Activated CD8-positive, alpha-beta memory T cell treated with anti-CD3 and anti-CD28 coated beads, Interleukin-2, amount 50 U/mL, for 48 hours (primary cell): ENCODE results near the gene PUM1.

Experiments
- DNase-seq: peaks from one replicate; pipeline ENCODE4 v3.0.0-alpha.2; 2020

PUM1 gene

DNA sequence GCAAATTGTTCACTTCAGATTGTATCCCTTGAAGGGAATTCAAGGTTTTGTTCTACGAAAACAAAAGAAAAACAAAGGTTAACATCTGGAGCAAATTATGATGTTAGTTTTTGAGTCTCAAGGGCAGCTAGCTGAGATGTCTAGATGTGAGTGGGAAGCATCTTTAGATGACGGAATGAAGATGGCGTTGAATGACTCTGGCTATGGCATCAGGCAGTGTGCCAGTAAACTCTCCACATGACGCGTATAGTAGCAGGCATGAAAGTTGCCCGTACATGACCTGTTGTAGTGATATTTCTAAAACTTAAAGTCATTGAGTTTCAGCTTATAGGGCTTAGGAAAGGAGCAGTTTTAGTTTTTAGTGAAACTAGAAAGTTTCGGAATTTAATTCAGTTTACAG lies 144.7 kb downstream of the PUM1 start:
- DNase-seq = peak; percentile 7

DNA sequence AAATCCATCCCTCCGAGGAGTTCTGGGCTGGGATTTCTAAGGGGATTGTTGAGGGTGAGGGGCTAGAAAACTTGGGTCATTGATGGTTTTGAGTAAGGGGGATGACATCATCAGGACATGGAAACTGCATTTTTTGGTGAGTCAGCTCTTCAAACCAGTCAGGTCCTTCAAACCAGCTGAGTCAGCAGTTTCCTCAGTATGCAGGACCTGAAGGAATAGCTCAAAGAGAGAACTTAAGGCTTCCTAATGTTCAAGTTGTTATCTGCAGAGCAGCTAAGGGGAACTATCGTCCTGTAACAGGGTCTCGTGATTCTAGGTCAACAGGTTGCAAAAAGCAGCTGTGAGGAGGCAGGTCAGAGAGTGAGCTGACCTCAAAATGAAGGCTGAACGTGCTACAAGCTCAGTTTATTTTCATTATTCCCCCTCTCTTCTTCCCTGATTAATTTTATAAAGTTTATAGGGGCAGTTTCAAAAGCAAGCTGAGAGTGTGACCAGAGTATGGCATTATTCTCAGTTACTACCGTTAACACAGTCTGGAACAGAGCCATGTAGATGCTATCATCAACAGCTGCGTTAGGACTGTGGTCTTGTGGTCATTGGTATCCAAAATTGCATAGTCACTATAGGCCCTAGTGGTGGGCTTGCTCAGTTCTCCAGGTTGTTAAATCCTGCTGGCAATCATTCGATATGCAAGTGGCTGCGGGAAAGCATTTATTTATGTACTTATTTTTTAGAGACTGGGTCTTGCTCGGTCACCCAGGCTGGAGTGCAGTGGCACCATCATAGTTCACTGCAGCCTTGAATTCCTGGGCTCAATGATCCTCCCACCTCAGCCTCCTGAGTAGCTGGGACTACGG lies 146.3 kb downstream of the PUM1 start:
- peak; percentile 22 for DNase-seq

DNA sequence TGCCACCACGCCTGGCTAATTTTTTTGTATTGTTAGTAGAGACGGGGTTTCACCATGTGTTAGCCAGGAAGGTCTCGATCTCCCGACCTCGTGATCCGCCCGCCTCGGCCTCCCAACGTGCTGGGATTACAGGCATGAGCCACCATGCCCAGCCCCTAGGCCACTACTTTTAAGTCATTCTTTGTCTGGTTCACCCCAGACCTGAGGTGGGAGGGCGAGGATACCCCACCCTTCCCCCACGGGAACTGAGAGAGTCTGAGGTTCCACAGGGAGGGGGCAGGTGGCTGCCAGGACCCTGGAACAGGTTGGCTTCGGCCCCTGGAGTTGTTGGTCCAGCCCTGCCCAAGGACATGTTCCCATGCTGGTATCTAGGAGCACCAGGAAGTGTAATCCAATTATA lies 149.2 kb downstream of the PUM1 start:
- no peak for DNase-seq

DNA sequence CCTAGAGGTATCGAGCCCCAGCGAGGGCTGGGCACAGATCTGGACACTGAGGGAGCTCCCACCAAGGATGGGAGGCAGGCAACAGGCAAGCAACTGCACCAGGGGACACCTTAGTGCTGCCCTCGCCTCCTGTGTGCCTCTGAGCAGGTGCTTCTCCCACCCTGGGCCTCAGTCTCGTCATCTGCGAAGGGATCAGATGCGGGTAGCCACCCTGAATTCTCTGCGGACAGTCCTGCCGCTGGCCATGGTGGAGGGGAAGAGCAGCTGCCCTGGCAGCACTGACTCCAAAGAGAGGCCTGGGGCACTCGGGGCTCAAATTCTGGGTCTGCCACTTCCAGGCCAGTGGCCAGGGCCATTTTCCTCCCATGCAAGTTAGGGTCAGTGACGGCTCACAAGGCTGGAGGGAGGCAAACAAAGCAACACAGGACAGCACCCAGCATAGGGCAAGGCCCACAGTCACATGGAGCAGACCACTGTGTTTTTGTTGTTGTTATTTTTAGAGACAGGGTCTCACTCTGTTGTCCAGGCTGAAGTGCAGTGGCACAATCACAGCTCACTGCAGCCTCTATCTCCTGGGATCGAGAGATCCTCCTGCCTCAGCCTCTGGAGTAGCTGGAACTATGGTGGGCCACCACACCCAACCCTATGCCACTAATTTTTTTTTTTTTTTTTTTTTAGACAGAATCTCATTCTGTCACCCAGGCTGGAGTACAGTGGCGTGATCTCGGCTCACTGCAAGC lies 149.9 kb downstream of the PUM1 start:
- no peak for DNase-seq

DNA sequence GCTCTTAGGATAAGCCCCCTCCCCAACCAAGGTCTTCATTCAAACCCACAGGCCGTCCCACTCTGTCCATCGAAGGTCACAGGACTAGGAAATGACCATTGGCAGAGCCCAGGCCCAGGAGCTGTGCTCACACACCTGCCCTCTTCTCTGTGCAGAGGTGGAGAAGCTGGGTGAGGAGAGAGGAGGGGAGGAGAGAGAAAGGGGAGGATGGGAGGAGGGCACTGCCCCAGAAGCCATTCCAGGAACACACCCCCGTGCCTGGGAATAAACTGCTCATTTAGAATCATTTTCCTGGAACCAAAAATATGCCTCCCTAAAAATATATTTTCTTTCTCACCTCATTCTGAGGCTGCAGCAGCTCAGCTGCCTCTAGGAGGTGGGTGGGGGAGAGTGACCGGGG lies 150.6 kb downstream of the PUM1 start:
- DNase-seq = no peak

DNA sequence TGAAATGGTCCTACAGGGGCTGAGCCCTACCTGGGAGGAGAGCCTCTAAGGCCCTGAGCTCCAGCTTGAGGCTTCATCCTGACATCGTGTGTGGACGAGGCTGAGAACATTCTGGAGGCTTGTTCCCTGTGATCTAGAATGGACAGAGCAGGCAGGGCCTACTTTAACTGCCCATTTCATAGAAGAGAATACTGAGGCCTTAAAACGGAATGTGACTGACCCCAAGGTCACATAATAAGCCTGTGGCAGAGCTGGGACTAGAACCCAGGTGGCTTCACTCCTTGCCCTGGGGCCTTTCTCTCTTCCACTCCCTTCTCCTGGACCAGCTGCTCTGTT lies 151.0 kb downstream of the PUM1 start:
- no peak for DNase-seq

DNA sequence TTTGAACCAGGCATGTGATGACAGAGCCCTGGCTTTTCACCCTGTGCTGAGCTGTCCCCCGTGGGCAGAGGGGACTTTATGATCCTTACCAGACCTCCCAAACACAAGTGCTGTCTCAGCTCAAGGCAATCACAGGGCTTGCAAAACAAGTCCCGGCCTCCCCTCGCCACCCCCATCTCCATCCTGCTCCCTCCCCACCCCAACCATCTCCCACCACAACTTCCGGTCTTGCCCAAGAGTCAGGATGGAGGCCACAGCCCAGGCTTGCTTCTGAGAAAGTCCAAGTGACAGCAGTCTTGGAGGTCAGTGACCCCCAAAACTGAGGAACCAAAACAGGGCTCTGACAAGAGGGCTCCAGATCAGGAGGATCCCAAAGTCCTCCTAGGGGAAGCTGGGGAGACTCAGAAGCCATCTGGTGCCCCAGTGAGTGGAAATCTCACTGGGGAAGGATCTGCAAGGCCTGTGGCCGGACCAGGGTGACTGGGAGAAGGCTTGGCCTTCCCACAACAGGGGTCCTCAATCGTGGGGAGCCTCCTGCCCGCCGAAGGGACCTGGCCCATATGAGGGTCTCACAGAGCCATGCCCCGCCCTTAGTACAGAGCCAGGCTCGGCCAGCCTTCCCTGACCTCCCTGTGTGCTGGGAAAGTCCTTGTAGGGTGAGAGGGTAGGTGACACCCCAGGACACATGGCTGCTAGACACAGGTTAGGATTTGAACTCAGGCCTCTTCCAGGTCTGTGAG lies 152.4 kb downstream of the PUM1 start:
- DNase-seq = no peak

DNA sequence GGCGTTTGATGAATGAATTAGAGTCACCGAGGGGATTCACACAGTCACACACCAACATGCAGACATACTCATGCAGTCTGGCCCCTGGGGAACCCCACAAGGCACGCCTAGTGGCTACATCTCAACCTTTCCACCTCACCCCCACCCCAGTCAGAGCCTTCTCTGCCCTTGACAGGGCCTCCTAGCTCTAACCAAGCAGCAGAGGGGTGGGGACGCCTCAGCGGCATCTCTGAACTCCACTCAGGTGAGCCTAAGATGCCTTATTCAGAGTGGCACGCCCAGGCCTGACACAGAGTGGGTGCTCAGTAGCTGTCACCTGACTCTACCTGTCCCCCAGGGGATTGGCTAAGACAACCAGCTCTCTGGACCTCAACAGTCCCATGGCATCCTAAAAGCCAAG lies 153.3 kb downstream of the PUM1 start:
- DNase-seq = no peak

DNA sequence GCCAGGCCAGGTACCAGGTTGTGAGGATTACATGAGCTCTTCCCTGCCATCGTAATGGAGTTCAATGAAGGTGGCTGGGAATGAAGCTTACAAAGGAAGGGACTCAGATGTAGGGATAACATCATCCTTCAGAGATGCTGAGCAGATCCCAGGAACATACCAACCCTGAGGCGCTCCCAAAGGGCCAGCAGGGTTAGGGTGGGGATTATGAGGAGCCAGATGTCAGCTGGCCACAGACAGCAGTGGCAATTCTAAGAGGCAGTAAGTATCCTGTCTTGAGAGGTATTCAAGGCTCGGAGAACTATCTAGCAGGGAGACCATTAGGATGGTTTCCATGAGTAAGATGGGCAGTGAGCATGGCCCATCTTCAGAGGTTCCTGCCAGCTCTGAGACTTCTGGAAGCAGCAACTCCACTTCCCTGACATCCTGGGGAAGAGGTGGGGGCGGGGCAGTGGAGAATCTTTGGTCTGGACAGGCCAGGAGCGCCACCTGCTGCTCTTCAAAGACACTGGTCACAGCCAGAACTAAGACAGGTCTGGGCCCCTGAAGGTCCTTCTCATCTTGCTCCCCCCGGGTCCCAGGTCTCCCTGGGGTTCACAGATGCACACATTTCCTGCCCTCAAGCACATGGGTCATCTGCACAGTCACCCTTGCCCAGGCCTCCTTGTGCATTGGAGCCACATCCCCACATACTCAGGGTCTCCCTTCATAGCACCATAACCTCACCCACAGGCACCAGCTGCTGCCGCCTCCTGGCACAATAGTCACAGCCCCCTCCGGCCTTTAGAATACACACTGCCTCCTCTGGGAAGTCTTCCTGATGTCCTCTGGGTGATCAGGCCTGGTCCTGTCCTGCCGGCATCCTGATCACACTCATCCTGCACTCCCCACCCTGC lies 154.2 kb downstream of the PUM1 start:
- peak; percentile 82 for DNase-seq

DNA sequence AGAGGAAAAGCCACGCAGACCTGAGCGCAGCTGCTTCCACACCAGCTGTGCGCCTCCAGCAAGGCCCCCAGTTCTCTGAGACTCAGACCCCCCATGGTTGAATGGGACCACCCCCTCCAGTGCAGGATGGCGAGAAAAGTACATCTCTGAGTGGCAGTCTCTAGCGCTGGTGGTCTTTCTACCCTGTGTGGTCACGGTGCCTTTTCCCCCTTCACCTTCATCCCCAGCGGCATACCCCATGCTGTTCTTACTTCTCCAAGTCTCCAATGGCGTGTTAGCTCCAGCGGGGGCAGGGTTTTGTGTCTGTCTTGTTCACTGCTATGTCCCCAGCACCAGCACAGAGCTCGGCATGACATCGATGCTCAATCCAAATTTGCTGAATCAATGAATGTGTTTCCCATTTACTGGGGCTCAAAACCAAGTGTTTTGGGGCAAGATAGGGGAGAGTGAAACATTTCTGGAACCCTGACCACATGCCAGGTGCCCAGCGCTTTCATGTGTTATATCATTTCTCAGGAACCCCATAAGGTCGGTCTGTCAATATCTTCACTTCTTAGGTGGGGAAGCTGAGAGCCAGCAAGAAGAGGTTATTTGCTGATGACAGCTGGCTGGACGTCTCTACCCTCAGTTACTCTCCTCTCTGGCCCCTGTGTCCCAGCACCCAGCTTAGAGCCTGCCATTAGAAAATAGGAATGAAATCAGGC lies 156.0 kb downstream of the PUM1 start:
- no peak for DNase-seq

DNA sequence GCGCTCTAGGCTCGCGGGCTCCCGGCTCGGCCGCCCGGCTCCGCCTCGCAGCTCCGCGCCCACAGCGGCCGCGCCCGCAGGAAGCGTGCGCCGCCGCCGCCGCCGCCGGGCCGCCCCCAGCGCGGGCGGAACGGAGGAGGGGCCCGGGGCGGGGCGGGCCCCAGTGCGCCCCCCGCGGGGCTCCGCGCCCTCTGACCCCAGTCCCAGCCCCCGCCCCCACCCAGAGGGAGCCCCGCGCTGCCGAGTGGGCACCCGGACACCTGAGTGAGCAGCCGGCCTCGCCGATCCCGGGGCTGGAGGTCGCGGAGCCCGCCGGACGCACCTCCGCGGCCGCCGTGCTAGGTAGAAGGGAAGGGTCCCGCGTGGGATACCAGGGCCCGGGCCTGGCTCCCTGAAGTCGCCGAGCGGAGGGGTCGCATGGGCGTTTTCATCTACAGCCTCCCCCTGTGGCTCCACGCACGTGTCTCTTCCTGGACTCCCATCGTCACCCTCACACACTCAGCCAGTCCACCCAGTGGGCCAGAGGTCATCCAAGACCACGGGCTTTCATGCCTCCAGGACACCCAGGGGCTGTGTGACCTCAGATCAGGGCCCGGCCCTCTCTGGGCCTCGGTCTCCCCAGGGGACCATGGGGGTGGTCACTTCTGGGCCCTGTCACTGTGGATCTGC lies 156.7 kb downstream of the PUM1 start, which contains the start of gene SDC3:
Gene SDC3 (minus strand): TSS at position 63 of the 669 bp plus-strand sequence. CDS start 172 bp downstream, outside the sequence.
- DNase-seq = no peak

DNA sequence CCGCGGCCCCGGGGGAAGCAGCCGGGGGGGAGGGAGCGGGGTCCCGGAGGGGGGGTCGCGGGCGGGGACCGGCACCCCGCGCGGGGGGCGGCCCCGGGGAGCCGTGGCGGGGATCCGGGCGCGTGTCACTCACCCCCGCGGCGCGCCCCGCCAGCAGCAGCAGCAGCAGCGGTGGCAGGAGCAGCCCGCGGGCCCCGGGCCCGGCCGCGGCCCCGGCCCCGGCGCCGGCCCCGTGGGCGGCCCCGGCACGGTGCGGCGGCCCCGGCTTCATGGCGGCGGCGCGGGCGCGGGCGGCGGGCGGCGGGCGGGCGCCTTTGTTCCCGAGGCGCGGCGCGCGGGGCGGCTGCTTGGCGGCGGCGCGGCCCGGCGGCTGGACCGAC lies 157.2 kb downstream of the PUM1 start:
- no peak for DNase-seq

DNA sequence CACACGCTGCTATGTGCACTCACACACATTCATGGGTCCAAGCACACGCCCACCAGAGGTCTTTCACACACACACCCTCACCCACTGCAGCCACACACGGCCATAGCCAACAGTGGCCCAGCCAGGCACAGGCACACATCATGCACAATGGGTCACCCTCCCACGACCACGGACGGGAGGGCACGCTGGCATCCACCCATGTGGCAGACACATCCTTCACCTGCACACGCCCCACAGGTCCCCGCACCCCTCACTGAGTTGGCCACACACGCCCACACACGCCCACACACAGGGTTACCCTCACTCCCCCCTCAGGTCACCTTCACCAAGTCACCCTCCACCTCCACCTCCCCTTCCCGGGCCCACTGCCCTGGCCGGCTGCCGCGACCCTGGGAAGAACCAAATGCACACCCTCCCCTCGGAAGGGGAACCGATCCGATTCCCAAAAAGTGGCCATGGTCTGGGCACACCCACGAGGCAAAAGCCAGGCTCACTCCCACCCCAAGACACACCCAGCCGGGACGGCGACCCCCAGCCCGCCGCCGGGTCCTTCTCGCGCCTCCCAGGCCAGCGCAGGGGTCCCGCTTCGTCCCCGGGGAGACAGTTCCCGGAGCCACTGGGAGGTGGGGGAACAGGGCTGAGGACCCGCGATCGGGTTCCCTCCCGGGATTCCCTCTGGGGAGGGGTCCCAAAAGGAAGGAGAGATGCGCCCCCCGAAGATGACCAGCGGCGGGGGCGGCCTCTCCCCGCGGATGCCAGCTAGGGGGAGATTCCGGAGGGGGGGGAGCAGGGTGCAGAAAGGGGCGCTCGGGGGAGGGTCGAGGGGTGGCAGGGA lies 157.8 kb downstream of the PUM1 start:
- no peak for DNase-seq

DNA sequence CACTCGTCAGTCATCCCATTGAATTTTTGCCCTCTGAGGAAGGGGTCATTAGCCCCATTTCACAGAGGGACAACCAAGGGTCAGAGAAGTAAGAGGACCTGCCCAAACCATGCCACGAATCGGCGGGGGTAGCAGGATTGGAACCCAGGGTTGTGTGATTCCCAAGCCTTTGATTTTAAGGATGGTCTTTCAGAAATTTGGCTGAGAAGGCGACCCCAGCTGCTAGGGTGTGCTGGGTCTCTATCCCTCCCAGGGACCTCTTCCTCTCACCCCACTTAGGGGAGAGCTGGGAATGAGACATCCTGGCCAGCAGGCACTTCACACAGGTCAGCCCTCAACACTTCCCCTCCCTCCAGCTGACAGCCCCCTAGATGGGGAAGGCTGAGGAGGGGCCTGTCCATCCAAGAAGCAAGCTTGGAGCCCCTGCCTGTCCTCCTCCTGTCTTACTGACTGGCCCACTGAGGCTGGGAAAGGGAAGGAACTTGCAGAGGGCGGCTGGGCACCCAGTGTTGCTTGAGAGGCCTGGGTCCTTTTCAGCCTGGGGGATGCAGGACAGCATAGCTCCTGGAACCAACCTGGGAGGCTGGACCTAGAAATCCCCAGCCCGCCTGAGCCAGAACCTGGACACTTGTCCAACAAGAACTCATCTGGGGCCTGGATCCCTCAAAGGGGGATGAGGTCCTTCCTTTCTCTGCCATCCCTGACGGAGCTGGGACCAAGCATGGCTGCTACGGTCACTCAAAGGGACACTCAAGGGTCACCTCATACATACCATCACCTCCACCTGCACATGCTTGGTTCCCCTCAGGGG lies 158.7 kb downstream of the PUM1 start:
- DNase-seq = no peak

DNA sequence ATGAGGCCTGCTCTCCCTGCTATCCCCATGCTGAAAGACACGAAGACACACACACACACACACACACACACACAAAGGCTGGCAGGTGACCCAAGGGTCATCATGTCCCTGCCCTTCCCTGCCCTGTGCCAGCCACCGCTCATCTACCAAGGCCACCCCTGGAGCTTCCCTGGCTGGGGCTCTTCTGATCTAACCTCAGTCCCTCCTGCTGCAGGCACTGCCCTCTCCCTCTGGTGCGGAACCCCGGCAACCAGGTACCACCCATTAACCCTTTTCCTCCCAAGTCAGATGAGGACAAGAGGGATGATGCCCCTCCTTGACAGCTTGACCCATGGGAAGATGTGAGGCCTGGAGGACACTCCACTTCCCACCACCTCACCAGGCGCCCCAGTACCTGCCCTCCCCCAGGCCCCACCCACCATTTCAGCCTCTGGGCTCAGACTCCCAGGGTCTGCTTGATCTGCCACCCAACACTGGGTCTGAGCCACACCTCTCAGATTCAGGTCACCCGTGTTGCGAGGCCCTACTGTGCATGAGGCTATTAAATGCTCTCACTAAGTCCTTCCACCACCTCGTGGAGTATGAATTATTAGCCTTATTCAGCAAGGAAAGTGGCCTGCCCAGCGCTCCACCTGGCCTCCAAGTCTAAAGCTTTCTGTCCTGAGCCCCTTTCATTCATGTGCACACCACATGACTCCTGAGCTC lies 159.4 kb downstream of the PUM1 start:
- no peak for DNase-seq

DNA sequence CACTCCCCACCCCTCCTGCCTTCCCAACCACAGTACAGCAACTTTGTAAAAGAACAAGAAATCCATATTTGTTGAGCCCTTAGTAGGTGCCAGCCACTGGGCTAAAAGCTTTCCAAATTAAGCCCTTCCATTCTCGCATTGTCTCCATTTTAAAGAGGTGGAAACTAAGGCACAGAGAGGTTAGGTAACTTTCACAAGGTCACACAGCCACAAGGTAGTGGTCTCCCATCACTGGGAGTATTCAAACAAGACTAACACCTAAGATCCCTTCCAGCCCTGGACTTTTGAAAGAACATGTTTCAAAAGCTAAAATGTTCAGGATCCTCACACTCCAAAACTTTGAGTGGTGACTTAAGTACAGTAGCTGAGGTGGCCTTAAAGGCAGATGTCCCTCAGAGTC lies 160.1 kb downstream of the PUM1 start:
- no peak for DNase-seq

DNA sequence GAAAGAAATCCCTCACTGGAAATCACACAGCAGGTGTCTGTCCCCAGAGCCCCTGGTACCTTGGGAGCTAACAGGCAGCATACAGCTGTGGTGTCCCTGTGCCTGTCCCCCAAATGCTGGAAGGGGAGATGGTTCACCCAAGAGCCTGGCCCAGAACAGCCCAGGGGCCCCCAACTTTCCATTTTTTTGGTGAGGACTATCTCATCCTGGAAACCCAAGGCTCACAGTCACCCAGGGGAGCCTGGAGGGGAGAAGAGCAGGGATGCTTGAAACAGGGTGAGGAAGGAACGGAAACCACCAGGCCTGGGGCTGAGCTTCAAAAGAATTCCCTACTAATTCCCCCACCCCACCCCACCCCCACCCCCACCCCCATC lies 160.6 kb downstream of the PUM1 start:
- no peak for DNase-seq

DNA sequence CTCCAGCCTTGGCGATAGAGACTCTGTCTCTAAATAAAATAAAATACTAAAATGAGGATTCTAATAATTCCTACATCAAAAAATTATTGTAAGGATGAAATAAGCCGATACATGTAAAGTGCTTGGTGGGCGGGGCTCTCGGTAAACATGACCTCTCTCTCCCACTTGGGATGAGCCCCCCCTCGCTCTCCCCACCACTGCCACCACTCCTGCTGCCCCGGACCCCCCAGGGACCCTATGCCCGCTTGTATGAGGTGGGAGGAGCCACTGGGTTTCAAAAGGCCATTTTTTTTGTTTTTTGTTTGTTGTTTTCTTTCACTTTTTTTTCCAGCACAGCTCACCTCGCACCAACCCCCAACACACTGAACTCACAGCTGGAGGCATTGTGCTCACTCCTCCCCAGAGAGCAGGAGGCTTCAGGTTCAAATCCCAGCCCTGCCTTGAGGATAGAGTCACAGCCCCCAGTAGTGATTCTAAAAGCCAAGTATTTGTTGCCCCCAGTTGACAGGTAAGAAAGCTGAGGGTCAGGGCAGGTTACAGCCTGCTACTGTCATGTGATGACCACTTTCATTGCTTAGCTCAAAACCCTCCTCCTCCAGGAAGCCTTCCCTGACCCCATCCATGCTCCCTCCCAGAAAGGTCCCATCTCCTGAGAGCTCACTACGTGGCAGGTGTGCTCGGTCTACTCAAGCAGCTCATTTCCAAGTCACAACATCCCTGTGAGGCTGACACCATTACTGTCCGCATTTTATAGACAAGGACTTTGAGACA lies 161.1 kb downstream of the PUM1 start:
- no peak for DNase-seq
